H1 (cell line): ENCODE measurements around the gene EPB41L3. TPM values are rescaled to one million over a fixed set of nuclear protein-coding genes. Genes with fewer than 3 reads are reported as not detected.

Source experiments
- POU5F1 ChIP-seq: IDR thresholded peaks from 2 replicates; pipeline ENCODE4 v1.6.1; 2011; ENCODE audit warnings: low read depth, mild to moderate bottlenecking, low read length, moderate library complexity
- SAP30 ChIP-seq: fragments of 300-600 bp; sonication (generic); IDR thresholded peaks from 2 replicates; pipeline ENCODE4 v1.7.1; 2012; ENCODE audit warnings: low read length, moderate library complexity, mild to moderate bottlenecking, inconsistent platforms; ENCODE audit not compliant: insufficient read depth, insufficient replicate concordance
- SIRT6 ChIP-seq: IDR thresholded peaks from one replicate; pipeline ENCODE4 v1.7.1; 2012; ENCODE audit warnings: low read length, inconsistent platforms
- polyA plus RNA-seq, 7 experiments: library from polyadenylated mRNA; depleted of rRNA in 3 of 7; stranded (reverse) in 5 of 7; unstranded in 2 of 7; fragments of >200 nt in 5 of 7; fragments of 200-250 nt in 2 of 7; gene quantifications; 1 replicate in 5 of 7; 2 replicates in 1 of 7; 4 replicates in 1 of 7; pipeline versions ENCODE4 v1.2.1 to v1.2.3, GENCODE V29; 2011 to 2013; ENCODE audit warnings: missing spikeins in 2 of 7, mixed read lengths in 2 of 7
- total RNA-seq: library from RNA; stranded (reverse); fragmentation: NEBNext Ultra II Directional; extraction: Animal tissue kit (Norgen Biotek cat#: 25700); gene quantifications from 2 replicates; pipeline ENCODE4 v1.2.1, GENCODE V29; 2021
- TF ChIP-seq, protein P1 (sequence below), 3 experiments: IDR thresholded peaks; 1 replicate in 2 of 3; 2 replicates in 1 of 3; pipeline versions ENCODE4 v1.5.1 to v1.6.1; 2011; ENCODE audit warnings: low read length in 3 of 3, mild to moderate bottlenecking in 3 of 3, inconsistent platforms in 2 of 3, low read depth in 1 of 3, moderate library complexity in 1 of 3; ENCODE audit not compliant: insufficient read depth in 1 of 3; ENCODE audit errors: control extremely low read depth in 1 of 3

Gene EPB41L3
- total and polyA plus RNA-seq, 2 of the 8 experiments (the other 6 are each of a cell fraction or from before 2014, with no cell fraction given), result 7.9 to 16.1 TPM

GRCh38 chr18:5475267-5475666, 68.5 kb downstream of the EPB41L3 start (continued):
- TF ChIP-seq POU5F1 (no peak), SAP30 (no peak), SIRT6 (no peak)
- TF ChIP-seq, protein P1, sequence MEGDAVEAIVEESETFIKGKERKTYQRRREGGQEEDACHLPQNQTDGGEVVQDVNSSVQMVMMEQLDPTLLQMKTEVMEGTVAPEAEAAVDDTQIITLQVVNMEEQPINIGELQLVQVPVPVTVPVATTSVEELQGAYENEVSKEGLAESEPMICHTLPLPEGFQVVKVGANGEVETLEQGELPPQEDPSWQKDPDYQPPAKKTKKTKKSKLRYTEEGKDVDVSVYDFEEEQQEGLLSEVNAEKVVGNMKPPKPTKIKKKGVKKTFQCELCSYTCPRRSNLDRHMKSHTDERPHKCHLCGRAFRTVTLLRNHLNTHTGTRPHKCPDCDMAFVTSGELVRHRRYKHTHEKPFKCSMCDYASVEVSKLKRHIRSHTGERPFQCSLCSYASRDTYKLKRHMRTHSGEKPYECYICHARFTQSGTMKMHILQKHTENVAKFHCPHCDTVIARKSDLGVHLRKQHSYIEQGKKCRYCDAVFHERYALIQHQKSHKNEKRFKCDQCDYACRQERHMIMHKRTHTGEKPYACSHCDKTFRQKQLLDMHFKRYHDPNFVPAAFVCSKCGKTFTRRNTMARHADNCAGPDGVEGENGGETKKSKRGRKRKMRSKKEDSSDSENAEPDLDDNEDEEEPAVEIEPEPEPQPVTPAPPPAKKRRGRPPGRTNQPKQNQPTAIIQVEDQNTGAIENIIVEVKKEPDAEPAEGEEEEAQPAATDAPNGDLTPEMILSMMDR (IDR thresholded peaks at IDR 0.05; ENCODE audit: control extremely low read depth in 1 of 3, insufficient read depth in 1 of 3, low read depth in 1 of 3, low read length in 3 of 3), result no peak
